ENCODE data around the gene YIPF1. TPM values are rescaled to one million over a fixed set of nuclear protein-coding genes. Genes with fewer than 3 reads are reported as not detected.
"Not testable (repeated sequence)": the region's sequence is repeated elsewhere in the genome, so short reads cannot be mapped to it uniquely, and the experiment has no call there.

Gene YIPF1
- total and polyA plus RNA-seq, 9 donors, result 12.4 to 18.0 (median 15.1) TPM

DNA sequence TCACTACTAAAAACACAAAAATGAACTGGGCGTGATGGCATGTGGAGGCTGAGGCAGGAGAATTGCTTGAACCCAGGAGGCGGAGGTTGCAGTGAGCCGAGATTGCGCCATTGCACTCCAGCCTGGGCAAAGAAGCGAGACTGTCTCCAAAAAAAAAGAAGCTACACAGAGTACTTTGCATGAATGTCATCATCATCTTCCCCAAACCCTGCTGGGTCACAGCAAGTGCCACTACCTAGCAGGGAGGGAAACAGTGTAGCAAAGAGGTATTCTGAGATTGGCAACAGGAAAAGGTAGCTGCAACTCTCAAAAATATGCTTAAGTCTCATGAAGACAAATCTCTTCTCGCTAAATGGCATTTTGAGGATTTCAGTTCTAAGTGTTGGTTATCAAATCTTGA, 64.3 kb downstream of the YIPF1 start:
- no peak for DNase-seq
- Histone ChIP-seq H3K9me3 (replicated peaks; ENCODE audit: control insufficient read depth, low read depth, low read length) (no peaks in the 10 kb centered on the region), H3K4me3 (ENCODE audit: low read length) (no peak overlapping the region), H3K4me1 (ENCODE audit: control insufficient read depth, insufficient read depth, low read length) (no peaks in the 10 kb centered on the region), H3K27me3 (ENCODE audit: control insufficient read depth, insufficient read depth, low read length) (no peaks in the 10 kb centered on the region), H3K27ac (ENCODE audit: low read length) (no peak overlapping the region), H3K36me3 (ENCODE audit: control insufficient read depth, insufficient read depth, low read length) (peaks cover 26% of the 10 kb centered on the region)
- no CpG with 5 or more reads among the region's 6 CpGs for WGBS (ENCODE audit: insufficient coverage)

DNA sequence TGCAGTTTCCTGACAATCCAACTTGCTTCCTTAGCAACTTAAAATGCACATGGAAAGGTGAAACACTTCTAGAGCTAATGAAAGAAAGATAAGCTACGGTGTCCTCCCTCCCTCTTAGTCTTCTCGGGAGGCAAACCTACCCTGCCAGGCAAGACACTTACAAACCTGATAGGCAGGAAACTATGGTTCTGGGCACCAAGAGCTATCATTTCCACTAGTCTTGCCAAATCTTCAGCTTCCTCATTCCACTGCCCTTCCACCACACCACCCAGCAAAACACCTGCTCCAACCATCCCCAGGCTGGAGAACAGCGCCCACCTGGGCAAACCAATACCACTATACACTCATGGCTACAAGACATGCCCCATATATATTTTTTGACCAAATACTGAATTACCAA, 66.7 kb downstream of the YIPF1 start:
- Histone ChIP-seq H3K4me3 (ENCODE audit: low read length) (no peak overlapping the region), H3K27me3 (ENCODE audit: control insufficient read depth, insufficient read depth, low read length) (no peaks in the 10 kb centered on the region), H3K9me3 (replicated peaks; ENCODE audit: control insufficient read depth, low read depth, low read length) (no peaks in the 10 kb centered on the region), H3K36me3 (ENCODE audit: control insufficient read depth, insufficient read depth, low read length) (peaks cover 20% of the 10 kb centered on the region), H3K27ac (ENCODE audit: low read length) (no peak overlapping the region), H3K4me1 (ENCODE audit: control insufficient read depth, insufficient read depth, low read length) (no peaks in the 10 kb centered on the region)
- DNase-seq, result no peak
- WGBS (ENCODE audit: insufficient coverage), result 79% methylated on average over 2 of the region's 3 CpGs

DNA sequence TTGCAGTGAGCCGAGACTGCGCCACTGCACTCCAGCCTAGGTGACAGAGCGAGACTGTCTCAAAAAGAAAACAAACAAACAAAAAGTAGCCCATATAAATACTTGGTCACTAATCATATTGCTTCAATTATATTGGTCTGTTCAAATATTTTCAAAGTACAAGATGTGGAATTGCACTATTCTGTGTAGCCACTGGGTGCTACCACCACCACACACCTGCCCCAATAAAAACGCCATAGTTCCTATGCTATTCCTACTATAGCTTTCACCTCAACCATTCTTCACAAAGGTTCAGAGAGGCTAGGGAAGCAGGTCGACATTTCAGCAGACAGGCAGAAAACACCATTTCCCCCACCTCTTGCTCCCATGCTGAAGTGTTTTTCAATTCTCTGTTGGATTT, 68.2 kb downstream of the YIPF1 start:
- WGBS (ENCODE audit: insufficient coverage), result 89% methylated on average over 1 of the region's 5 CpGs
- Histone ChIP-seq H3K36me3 (ENCODE audit: control insufficient read depth, insufficient read depth, low read length) (peaks cover 18% of the 10 kb centered on the region), H3K4me1 (ENCODE audit: control insufficient read depth, insufficient read depth, low read length) (no peaks in the 10 kb centered on the region), H3K27ac (ENCODE audit: low read length) (no peak overlapping the region), H3K27me3 (ENCODE audit: control insufficient read depth, insufficient read depth, low read length) (no peaks in the 10 kb centered on the region), H3K9me3 (replicated peaks; ENCODE audit: control insufficient read depth, low read depth, low read length) (no peaks in the 10 kb centered on the region), H3K4me3 (ENCODE audit: low read length) (no peak overlapping the region)
- no peak for DNase-seq

DNA sequence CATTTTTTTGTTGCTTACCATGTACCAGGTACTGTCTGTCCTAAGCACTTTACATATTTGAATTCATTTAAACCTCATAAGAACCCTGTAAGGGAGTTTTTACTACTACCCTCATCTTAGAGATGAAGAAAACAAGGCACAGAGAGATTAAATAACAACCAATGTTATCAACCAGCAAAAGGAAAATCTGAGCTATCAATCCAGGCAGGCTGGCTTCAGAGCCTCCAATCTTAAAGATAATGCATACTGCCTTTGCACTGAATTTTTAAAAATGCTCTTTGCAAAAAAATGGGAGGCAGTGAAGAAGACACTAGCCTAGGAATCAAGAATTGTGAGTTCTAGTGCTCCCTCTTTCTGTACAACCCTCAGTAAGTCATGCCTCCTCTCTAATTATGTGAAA, 70.2 kb downstream of the YIPF1 start:
- Histone ChIP-seq H3K36me3 (ENCODE audit: control insufficient read depth, insufficient read depth, low read length) (peaks cover 10% of the 10 kb centered on the region), H3K27ac (ENCODE audit: low read length) (no peak overlapping the region), H3K4me1 (ENCODE audit: control insufficient read depth, insufficient read depth, low read length) (no peaks in the 10 kb centered on the region), H3K4me3 (ENCODE audit: low read length) (no peak overlapping the region), H3K27me3 (ENCODE audit: control insufficient read depth, insufficient read depth, low read length) (no peaks in the 10 kb centered on the region), H3K9me3 (replicated peaks; ENCODE audit: control insufficient read depth, low read depth, low read length) (no peaks in the 10 kb centered on the region)
- DNase-seq, result no peak

DNA sequence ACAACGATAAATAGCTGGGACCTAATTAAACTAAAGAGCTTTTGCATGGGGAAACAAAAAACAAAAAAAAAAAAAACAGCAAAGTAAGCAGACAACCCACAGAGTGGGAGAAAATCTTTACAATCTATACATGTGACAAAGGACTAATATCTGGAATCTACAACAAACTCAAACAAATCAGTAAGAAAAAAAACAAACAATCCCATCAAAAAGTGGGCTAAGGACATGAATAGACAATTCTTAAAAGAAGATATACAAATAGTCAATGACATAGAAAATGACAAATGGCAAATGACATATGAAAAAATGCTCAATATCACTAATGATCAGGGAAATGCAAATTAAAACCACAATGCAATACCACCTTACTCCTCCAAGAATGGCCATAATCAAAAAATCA, 73.0 kb downstream of the YIPF1 start:
- no CpG with 5 or more reads among the region's 1 CpG for WGBS (ENCODE audit: insufficient coverage)
- H3K9me3 ChIP-seq (replicated peaks; ENCODE audit: control insufficient read depth, low read depth, low read length); H3K27me3 ChIP-seq (ENCODE audit: control insufficient read depth, insufficient read depth, low read length); DNase-seq; H3K36me3 ChIP-seq (ENCODE audit: control insufficient read depth, insufficient read depth, low read length); H3K27ac ChIP-seq (ENCODE audit: low read length); H3K4me3 ChIP-seq (ENCODE audit: low read length); H3K4me1 ChIP-seq (ENCODE audit: control insufficient read depth, insufficient read depth, low read length): not testable (repeated sequence)

DNA sequence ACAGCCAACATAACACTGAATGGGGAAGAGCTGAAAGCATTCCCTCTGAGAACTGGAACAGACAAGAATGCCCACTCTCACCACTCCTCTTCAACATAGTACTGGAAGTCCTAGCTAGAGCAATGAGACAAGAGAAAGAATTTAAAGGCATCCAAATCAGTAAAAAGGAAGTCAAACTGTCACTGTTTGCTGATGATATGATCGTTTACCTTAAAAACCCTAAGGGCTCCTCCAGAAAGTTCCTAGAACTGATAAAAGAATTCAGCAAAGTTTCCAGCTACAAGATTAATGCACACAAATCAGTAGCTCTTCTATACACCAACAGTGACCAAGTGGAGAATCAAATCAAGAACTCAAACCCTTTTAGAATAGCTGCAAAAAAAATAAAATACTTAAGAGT, 74.1 kb downstream of the YIPF1 start:
- not testable (repeated sequence) for H3K4me1 ChIP-seq (ENCODE audit: control insufficient read depth, insufficient read depth, low read length); H3K27ac ChIP-seq (ENCODE audit: low read length); H3K9me3 ChIP-seq (replicated peaks; ENCODE audit: control insufficient read depth, low read depth, low read length); H3K27me3 ChIP-seq (ENCODE audit: control insufficient read depth, insufficient read depth, low read length); H3K36me3 ChIP-seq (ENCODE audit: control insufficient read depth, insufficient read depth, low read length); DNase-seq; H3K4me3 ChIP-seq (ENCODE audit: low read length)
- WGBS (ENCODE audit: insufficient coverage), result no CpG with 5 or more reads among the region's 1 CpG

DNA sequence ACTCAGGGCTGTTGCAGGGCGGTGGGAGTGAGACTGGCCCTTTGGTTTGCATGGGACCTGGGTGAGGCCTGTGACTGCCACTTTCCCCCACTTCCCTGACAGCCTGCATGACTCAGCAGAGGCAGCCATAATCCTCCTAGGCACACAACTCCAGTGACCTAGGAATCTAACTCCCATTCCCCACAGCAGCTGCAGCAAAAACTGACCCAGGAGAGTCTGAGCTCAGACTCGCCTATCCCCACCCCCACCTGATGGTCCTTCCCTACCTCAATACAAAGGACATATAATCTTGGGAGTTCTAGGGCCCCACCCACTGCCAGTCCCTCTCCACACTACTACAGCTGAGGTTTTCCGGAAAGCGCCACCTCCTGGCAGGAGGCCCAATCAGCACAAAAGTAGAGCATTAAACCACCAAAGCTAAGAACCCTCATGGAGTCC, 78.2 kb downstream of the YIPF1 start:
- Histone ChIP-seq H3K27me3 (ENCODE audit: control insufficient read depth, insufficient read depth, low read length) (no peaks in the 10 kb centered on the region), H3K9me3 (replicated peaks; ENCODE audit: control insufficient read depth, low read depth, low read length) (no peaks in the 10 kb centered on the region), H3K4me1 (ENCODE audit: control insufficient read depth, insufficient read depth, low read length) (no peaks in the 10 kb centered on the region), H3K27ac (ENCODE audit: low read length) (no peak overlapping the region), H3K4me3 (ENCODE audit: low read length) (no peak overlapping the region), H3K36me3 (ENCODE audit: control insufficient read depth, insufficient read depth, low read length) (peaks cover 7% of the 10 kb centered on the region)
- DNase-seq, result no peak
- 100% methylated on average over 4 of the region's 4 CpGs for WGBS (ENCODE audit: insufficient coverage)

DNA sequence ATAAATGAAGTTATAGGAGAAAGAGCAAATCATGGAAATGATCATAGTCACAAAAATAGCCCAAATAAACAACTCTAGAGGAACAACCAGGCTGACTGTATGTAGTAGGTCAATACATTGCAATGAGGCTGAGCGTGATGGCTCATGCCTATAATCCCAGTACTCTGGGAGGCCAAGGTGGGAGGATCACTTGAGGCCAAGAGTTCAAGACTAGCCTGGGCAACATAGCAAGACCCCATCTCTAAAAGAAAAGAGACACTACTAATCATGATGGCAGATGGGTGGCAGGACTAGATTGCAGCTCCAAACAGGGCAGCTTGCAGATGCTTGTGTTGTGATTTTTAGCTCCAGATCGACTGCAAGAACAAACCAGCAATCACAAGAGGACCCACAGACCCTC, 79.1 kb downstream of the YIPF1 start:
- Histone ChIP-seq H3K36me3 (ENCODE audit: control insufficient read depth, insufficient read depth, low read length) (peaks cover 7% of the 10 kb centered on the region), H3K4me3 (ENCODE audit: low read length) (no peak overlapping the region), H3K27ac (ENCODE audit: low read length) (no peak overlapping the region), H3K9me3 (replicated peaks; ENCODE audit: control insufficient read depth, low read depth, low read length) (no peaks in the 10 kb centered on the region), H3K4me1 (ENCODE audit: control insufficient read depth, insufficient read depth, low read length) (no peaks in the 10 kb centered on the region), H3K27me3 (ENCODE audit: control insufficient read depth, insufficient read depth, low read length) (no peaks in the 10 kb centered on the region)
- 100% methylated on average over 1 of the region's 2 CpGs for whole genome bisulfite sequencing (ENCODE audit: insufficient coverage)
- DNase-seq, result no peak

DNA sequence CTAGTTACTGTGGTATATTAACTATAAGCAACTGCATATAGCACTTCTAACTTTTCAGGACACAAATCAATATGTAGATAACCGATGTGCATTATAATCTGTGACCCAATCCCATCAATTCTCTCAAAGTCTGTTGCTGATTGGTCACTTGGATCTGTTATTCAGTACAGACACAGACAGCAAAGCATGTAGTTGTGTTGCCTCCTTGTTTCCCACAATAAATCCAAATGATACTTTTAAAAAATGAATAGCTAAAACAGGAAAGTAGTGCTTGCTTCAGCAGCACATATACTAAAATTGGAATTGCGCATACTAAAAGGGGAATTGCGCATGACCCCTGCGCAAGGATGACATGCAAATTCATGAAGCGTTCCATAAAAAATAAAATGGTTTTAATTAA, 79.6 kb downstream of the YIPF1 start:
- Histone ChIP-seq H3K4me3 (ENCODE audit: low read length) (no peak overlapping the region), H3K36me3 (ENCODE audit: control insufficient read depth, insufficient read depth, low read length) (peaks cover 11% of the 10 kb centered on the region), H3K27ac (ENCODE audit: low read length) (no peak overlapping the region), H3K4me1 (ENCODE audit: control insufficient read depth, insufficient read depth, low read length) (no peaks in the 10 kb centered on the region), H3K27me3 (ENCODE audit: control insufficient read depth, insufficient read depth, low read length) (no peaks in the 10 kb centered on the region), H3K9me3 (replicated peaks; ENCODE audit: control insufficient read depth, low read depth, low read length) (no peaks in the 10 kb centered on the region)
- DNase-seq, result no peak
- 96% methylated on average over 4 of the region's 5 CpGs for WGBS (ENCODE audit: insufficient coverage)

DNA sequence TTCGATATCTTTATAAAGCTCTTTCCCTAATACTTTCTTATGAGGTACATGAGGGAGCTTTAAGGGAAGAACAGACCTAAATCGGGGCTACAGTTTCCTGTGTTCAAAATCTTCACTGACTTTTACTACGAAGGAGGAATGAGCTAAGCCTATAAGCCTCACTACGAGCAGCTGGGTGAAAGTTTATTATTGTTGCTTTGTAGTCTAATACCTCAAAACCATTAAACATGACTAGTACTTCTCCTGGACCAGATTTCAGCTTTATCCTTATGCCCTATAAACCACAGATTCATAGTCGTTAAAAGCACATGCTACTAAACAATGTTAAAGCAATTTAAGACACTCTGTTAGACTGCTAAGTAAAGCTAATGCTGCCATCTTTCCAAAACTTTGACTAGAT, 81.7 kb downstream of the YIPF1 start:
- peaks cover 16% of the 10 kb centered on the region for H3K36me3 ChIP-seq (ENCODE audit: control insufficient read depth, insufficient read depth, low read length)
- no peaks in the 10 kb centered on the region for H3K27me3 ChIP-seq (ENCODE audit: control insufficient read depth, insufficient read depth, low read length)
- H3K9me3 ChIP-seq (replicated peaks; ENCODE audit: control insufficient read depth, low read depth, low read length), result no peaks in the 10 kb centered on the region
- no peak for DNase-seq
- WGBS (ENCODE audit: insufficient coverage), result 57% methylated on average over 1 of the region's 5 CpGs
- no peaks in the 10 kb centered on the region for H3K4me1 ChIP-seq (ENCODE audit: control insufficient read depth, insufficient read depth, low read length)
- H3K27ac ChIP-seq (ENCODE audit: low read length), result no peak overlapping the region
- H3K4me3 ChIP-seq (ENCODE audit: low read length), result no peak overlapping the region

DNA sequence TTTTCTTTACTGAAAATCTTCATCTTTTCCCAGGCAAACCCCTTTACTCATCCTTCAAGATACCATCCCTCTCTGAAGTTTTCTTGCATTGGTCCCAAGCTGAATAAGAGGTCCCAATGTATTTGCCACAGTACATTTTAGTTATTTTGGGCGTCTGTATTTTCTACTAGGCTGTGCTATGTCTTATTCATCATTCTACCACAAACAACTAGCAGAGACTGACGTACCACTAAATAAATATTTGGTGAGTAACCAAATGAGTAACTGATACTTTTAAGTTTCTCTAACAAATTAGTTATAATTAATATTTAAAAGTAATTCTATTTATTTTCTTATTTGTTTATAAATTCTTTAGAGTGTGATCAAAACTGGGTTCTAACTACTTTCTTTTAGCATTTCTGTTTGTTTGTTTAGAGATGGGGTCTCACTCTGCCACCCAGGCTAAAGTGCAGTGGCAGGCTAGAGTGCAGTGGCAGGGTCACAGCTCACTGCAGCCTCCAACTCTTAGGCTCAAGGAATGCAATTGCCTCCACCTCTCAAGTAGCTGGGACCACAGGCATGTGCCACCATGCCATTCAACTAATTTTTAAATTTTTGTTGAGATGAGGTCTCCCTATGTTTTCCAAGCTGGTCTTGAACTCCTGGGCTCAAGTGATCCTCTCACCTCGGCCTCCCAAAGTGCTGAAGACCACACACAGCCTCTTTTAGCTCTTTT, 84.6 kb downstream of the YIPF1 start:
- H3K9me3 ChIP-seq (replicated peaks; ENCODE audit: control insufficient read depth, low read depth, low read length), result no peaks in the 10 kb centered on the region
- no peak for DNase-seq
- H3K27ac ChIP-seq (ENCODE audit: low read length), result no peak overlapping the region
- H3K4me1 ChIP-seq (ENCODE audit: control insufficient read depth, insufficient read depth, low read length), result no peaks in the 10 kb centered on the region
- no CpG with 5 or more reads among the region's 3 CpGs for WGBS (ENCODE audit: insufficient coverage)
- peaks cover 16% of the 10 kb centered on the region for H3K36me3 ChIP-seq (ENCODE audit: control insufficient read depth, insufficient read depth, low read length)
- no peaks in the 10 kb centered on the region for H3K27me3 ChIP-seq (ENCODE audit: control insufficient read depth, insufficient read depth, low read length)
- no peak overlapping the region for H3K4me3 ChIP-seq (ENCODE audit: low read length)
